ENCODE results near the gene NDRG3.
A peak's percentile ranks its signal among the peaks of the same experiment; 100 is the strongest.
"Not testable (repeated sequence)": the region's sequence is repeated elsewhere in the genome, so short reads cannot be mapped to it uniquely, and the experiment has no call there.

NDRG3 gene

DNA sequence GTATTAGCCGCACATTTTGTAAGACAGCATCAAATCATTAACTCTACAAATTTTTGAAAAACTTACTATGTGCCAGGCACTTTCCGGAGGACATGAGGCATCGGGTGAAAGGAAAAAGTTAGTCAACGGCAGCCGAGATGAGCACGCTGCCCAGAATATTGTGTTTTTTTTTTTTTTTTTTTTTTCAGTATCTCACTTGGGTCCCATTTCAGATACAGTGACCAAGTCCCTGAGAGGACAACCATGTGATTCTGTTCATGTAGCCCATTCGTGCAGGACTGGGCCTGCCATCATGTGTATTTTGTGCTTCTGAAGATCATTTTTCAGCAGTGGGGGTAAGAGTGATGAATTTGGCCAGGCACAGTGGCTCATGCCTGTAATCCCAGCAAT is 101.2 kb downstream of the NDRG3 start:
- DNase-seq (ENCODE audit: low read depth) = no peak

DNA sequence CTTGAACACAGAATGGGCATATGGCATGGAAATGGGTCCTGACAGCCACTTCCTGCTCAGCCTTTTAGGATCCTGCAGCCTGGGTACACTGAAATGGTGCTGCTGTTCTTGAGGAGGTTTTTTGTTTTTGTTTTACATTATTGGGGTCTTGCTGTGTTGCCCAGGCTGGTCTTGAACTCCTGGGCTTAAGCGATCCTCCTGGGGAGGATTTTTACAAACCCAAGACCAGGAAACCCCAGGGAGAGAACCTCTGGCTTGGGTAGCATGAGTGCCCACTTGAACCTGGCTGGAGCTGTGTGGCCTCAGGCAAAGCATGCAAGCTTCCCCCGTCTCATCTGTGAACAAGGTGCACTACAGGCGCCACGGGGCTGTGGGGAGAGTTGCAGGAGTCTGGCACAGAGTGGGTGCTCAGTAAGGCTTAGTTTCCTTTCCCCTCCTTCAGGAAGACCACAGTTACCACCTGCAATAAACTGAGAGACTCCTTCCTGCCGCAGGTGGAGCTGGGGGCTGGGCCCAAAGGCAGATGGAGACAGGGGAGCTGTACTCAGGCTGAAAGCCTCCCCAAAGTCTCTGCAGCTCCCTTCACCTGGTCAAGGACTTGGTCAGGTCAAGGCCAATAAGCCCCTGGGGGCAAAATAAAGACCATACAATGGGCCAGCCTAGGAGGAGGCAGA is 101.7 kb downstream of the NDRG3 start:
- peak; percentile 30 for DNase-seq (ENCODE audit: low read depth)

DNA sequence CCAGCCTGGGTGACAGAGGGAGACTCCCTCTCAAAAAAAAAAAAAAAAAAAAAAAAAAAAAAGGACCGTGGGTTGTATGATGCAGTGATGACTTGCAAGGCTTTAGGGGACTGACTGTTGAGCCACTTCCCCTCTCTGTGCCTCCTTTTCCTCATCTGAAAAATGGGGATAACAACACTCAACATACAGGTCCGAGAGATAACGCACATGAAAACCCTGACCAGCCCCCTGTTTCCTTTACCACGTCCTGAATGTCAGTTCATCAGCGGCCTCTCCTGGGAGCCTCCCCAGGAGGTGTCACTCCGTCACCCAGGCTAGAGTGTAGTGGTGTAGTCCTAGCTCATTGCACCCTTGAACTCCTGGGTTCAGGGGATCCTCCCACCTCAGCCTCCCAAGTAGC is 103.8 kb downstream of the NDRG3 start:
- no peak for DNase-seq (ENCODE audit: low read depth)

DNA sequence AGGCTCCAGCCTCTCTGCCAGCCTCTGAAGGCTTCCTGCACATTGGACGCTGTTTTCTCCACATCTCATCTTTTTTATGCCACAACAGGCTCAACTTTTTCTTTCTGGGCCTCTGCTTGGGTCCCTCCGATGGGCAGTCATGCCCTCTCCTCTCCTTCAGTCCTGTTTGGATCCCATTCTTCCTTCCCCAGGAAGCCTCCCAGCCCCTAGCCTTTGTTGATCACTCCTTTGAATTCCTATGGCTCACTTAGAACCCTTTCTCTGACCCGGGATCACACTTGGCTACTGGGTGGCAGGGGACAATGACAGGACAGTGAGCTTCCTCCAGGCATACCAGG is 104.4 kb downstream of the NDRG3 start:
- no peak for DNase-seq (ENCODE audit: low read depth)

DNA sequence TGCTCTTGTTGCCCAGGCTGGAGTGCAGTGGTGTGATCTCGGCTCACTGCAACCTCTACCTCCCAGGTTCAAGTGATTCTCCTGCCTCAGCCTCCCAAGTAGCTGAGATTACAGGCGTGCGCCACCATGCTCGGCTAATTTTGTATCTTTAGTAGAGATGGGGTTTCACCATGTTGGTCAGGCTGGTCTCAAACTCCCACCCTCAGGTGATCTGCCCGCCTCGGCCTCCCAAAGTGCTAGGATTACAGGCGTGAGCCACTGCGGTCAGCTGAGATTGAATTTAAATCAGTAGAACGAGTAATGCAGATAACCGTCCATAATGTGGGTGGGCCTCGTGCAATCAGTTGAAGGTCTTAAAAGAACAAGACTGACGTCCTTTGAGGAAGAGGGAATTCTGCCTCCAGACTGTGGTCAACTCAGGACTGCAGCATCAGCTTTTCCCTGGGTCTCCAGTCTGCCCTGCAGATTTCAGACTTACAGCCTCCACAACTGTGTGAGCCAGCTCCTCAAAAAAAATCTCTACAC is 107.0 kb downstream of the NDRG3 start:
- DNase-seq (ENCODE audit: low read depth) = not testable (repeated sequence)

DNA sequence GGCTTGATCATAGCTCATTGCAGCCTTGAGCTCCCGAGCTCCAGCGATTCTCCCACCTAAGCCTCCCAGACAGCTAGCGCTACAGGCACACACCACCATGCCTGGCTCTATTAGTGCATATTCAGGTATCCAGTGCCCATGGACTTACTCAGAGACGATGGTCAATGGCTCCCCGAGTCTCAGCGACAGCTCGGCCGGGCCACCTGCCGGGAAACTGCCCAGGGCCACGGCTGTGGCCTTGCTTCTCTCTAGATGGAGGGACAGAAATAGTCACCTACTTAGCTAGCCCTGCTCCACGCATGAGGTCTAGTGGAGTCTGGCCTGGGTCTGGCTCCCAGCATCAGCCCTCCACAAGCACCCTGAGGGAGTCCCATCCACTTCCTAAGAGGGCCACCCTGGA is 111.5 kb downstream of the NDRG3 start:
- no peak for DNase-seq (ENCODE audit: low read depth)

DNA sequence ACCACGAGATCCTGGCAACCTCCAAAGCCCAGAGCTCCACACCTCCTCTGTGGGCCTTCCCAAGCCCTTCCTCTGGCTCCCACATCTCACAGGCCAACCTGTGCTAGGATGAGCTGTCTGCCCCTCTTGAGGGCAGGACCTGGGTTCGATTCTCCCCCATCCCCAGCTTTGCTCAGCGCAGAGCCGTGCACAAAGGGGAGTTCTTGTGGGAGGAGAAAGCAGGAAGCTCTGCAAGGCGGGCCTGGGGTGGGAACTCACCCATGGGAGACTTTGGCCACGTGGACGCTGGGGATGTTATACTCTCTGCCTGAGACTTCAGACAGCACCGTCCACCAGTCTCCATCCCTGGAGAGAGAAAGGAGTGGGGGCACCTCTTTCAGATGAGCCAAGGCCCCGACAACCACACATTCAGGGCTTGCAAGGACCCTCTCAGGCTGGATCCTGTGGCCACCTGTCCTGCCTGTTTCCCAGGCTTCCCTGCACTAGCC is 112.6 kb downstream of the NDRG3 start:
- no peak for DNase-seq (ENCODE audit: low read depth)

DNA sequence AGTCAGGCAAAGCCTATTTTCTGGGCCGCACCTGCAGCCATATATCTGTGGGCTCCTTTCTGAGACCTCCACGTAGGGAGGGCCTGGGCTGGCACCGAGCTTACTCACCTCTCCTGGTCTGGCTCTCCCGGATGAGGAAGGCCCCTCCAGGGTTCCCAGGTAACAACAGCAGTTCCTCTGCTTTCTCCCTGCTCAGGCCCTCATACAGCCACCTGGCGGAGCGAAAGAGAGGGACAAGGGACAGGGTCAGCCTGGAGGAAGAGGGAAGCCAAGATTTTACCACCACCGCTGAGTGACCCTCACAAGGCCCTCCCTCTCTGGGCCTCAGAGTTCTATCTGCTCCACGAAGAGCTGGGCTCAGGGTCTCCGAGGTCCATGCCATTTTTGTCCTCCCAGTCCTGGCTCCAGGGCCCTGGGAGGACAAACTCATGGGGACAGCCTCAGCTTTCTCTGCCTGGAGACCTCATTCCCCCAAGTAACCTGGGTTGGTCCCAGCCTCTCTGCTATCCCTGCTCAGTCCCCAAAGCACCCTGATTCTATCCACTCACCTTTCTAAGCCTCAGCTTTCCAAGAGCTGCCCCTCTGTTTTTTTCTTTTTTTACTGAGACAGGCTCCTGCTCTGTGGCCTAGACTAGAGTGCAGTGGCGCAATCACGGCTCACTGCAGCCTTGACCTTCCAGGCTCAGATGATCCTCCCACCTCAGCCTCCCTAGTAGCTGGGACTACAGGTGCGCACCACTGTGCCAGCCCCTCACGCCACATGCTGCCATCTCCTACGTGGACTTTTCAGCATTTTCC is 113.2 kb downstream of the NDRG3 start:
- DNase-seq (ENCODE audit: low read depth) = no peak

DNA sequence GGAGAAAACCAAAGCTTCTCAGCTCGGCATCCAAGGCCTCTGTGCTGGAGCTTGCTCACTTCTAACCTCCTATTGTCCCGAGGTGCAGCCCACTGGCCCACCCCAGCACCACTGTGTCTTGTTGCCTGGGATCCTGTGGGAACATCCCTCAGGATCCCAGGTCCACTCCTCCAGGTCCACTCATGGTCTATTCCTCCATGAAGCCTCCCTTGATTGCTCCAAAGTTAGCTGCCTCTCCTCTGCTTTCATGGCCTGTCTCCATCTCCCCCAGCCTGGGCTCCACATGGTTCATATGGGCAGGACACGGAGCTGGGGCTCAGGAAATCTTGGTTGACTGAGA is 113.8 kb downstream of the NDRG3 start:
- DNase-seq (ENCODE audit: low read depth) = no peak

DNA sequence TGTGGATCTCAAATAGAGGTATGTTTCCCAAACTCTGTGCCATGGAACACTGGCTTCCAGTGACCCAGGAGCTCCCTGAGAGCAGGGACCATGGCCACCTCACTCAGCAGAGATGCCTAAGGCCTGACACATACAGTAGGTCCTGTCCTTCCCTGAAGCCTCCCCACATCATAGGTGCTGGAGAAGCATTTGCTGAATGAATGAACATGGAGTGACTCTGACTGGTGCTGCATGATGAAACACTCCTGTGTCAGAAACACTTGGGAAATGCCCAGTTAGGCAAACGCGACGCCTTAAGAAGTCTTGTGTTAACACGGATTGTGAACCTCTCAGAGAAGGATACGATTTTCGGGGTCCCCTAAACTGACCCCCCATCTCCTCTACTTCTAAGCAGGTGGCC is 114.2 kb downstream of the NDRG3 start:
- DNase-seq (ENCODE audit: low read depth) = no peak

DNA sequence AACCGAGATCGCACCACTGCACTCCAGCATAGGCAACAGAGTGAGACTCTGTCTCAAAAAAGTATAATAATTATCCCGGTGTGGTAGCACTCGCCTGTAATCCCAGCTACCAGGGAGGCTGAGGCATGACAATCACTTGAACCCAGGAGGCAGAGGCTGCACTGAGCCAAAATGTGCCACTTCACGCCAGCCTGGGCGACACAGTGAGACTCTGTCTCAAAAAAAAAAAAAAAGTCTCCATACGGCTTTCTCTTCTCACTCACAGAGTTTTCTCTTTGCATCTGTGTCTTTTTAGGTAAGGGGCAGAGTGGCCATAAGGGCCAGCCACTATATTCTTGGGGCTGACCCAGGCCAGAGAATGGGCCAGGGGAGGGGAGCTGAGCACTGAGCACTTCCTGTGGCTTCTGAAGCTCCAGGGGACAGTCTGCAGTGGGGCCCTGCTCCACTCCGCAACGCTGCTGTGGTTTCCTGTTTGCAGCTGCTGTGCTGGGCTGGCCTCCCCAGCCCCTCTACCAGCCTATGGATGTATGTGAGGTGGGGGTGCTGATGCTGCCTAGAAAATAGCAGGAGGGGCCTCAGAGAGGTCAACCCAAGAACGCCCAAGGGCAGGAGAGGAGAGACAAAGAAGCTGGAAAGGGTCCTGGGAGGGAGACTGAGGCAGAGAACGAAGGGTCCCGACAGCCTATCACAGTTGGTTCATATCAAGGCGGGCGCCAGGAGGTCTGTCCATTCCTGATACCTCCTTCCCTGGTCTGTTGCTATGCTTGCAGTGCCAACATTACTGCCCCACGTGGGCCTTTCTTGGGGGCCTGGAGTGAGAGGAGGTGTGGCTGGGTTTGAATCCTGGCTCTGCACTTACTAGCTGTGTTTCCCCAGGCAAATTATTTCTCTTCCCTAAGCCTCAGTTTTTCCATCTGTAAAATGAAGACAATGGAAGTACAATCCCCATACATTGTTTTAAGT is 115.9 kb downstream of the NDRG3 start:
- no peak for DNase-seq (ENCODE audit: low read depth)

DNA sequence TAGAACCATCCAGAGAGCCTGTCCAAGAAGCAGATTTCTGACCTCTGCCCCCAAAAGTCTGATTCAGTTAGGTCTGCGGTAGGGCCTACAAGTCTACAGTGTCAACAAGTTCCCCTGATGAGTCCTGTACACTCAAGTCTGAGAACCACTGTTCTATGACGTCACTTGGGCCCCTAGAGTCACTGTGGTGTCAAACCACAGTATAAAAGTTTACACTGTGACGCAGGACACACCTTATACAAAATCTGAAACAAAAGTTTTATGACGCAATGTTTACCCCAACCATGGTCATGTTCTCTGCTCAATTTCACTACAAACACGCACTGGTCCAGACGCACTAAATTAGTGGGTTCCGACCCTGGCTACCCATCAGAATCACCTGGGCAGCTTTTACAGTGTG is 117.8 kb downstream of the NDRG3 start:
- DNase-seq (ENCODE audit: low read depth) = no peak

DNA sequence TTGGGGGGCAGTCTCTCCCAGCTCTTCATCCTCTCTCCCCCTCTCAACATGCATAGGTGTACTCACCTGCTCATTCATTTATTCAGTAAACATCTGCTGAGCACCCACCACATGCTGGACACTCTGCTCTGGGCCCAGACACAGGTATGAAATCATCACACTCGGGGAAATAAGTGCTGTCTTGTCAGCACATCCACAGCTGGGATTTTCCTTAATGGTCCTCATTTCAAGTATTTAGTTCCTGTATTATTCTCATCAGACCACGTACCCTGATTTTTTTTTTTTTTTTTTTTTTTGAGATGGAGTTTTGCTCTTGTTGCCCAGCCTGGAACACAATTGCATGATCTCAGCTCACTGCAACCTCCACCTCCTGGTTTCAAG is 121.0 kb downstream of the NDRG3 start:
- no peak for DNase-seq (ENCODE audit: low read depth)

DNA sequence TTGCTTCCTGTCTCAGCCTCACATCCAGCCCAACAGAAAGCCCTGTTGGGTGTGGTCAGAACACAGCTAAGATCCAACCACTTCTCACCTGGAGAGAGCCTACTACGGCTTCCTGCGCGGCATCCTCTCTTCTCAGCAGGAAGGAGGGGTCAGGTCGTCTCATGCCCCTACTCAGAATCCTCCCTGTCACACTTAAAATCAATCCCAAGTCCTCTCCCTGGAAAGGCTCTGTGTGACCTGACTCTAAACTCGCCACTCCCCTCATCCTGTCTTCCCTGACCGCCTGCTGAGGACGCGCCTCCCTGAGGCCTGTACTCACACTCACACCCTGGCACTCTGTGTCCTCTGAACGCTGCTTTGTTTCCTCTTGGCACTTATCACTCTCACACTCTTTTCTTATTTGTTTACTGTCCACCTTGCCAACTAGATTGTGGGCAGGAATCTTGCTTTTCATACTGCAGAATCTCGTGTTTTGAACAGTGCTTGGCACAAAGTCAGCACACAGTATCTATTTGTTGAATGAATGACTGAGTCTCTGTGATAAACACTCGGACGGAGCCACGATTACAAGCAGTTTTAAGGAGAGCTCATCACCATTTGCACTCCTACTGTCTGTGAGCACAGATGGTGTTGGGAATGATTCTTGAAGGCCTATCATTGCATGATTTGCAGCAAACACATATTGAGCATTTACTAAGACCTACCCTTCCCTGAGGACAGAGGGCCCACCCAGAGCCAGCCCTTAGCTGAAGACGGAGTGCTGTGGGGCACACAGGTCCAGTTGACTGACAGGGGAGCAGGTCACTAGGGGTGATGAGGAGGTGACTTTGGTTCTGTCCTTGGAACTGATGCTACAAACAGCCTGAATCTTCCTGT is 121.6 kb downstream of the NDRG3 start:
- DNase-seq (ENCODE audit: low read depth) = no peak

DNA sequence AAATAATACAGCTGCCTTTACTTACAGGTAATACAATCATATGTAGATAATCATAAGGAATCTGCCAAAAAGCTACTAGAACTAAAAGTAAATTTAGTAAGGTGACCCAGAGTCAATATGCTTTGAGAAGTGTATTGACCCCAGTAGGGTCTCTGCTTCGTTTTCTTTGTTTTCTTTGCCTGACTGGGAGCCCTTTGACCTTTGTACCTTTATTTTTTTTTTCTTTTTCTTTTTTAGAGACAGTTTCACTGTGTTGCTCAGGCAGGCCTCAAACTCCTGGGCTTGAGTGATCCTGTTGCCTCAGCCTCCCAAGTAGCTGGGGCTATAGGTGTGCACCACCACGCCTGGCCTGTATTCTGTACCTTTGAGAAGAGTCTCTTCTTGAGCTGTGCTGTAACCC is 122.4 kb downstream of the NDRG3 start:
- no peak for DNase-seq (ENCODE audit: low read depth)

DNA sequence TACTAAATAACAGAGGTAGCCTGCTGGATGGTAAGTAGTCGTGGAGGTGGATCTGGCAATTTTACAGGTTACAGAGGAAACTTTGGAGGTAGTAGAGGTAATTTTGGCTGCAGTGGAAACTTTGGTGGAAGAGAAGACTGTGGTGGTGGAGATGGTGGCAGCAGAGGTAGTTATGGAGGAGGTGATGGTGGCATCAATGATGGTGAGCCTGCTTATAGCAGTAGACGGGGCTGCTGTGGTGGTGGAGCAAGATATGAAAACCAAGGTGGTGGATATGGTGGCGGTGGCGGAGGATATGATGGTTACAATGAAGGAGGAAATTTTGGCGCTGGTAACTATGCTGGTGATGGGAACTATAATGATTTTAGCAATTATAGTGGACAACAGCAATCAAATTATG is 125.0 kb downstream of the NDRG3 start:
- DNase-seq (ENCODE audit: low read depth) = no peak

DNA sequence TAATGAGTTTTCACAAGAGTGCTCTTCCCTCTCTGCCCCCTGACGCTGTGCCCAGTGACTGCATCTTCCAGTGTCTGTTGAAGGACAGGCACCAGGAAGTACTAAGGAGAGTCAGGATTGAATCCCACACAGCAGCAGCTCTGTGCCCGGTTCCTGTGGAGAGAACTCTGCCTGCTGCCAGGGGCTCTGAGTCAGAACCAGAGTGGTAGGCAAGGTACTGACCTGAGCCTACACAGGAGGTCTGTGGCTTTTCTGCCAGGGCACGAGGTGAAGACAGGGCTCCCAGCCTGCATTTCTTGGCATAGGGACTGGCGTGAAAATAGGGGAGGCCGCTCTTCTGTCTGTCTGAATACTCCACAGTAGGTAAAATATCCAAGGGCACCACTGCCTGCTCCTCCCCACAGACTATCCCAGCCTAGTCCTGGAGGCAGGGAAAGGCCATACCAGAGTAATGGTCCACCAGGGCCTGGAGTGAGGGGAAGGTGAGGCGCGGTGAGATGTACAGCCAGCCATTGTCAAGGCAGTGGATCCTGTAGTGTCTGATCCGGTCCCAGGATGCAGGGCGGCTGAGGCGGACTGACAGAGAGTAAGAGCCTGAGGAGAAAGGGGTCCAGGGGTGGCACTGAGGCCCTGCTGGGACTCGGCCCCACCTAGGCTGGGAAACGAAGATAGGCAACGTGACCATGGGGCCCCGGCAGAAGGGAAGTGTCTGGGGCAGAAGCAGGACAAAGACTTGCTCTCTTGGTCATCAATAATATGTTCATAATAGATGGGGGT is 130.9 kb downstream of the NDRG3 start:
- DNase-seq (ENCODE audit: low read depth) = no peak

DNA sequence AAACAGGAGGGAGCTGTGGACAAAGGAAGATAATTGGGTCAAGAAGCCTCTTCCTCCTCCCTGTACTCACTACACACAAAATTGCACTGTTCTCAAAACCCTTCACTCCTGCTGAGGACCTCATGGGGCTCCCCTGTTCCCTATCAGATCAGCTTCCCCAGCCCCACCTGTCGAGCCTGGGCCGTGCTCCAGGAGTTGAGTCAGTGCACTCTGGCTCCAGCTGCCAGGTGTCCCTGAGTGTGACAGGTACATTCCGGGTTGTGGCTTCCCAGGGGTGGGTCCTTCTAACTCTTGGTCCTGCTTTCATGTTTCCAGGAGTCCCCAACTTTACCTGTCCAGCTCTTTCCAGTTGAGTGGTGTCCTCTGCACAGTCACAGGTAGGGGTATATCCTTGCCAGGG is 131.9 kb downstream of the NDRG3 start:
- no peak for DNase-seq (ENCODE audit: low read depth)

DNA sequence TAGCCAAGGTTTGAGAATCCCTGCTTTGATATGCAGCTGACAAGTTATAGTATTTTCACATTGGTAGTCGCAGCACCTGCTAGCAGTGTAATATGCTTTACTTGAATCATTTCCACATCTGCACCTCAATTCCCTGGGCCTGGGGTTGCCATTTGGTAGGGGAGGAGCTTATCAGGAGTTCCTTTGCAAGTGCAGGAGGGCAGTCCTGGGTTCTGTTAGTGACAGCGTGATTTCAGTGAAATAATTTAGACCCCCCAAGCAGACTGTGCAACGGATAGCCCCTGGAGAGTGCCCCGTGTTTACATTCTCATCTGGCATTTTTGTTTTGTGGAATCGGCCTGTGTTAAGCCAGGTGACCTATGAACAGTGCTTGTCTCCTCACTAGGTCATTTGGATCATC is 134.3 kb downstream of the NDRG3 start:
- DNase-seq (ENCODE audit: low read depth) = no peak

DNA sequence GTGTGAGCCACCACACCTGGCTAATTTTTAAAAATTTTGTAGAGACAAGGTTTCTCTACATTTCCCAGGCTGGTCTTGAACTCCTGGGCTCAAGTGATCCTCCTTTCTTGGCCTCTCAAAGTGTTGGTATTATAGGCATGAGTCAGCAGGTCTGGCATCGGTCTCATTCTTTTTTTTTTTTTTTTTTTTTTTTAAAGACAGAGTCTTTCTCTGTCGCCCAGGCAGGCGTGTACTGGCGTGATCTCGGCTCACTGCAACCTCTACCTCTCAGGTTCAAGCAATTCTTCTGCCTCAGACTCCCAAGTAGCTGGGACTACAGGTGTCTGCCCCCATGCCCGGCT is 137.5 kb downstream of the NDRG3 start:
- DNase-seq (ENCODE audit: low read depth) = not testable (repeated sequence)
